H9 (cell line): ENCODE results near the gene CDH4. TPM values are rescaled to one million over a fixed set of nuclear protein-coding genes. Genes with fewer than 3 reads are reported as not detected.

ENCODE experiments used
- DNase-seq: peaks from one replicate; pipeline ENCODE4 v3.0.0-alpha.2; 2017
- H2AFZ ChIP-seq: one replicate; pipeline ENCODE4 v1.6.1; 2013; ENCODE audit warnings: mild to moderate bottlenecking, low read length, control low read depth, moderate library complexity
- H2AK5ac ChIP-seq: 2 replicates; pipeline ENCODE4 v1.6.1; 2013; ENCODE audit warnings: low read length, control low read depth, mixed read lengths; ENCODE audit not compliant: insufficient read length
- H2BK120ac ChIP-seq: one replicate; pipeline ENCODE4 v1.6.1; 2013; ENCODE audit warnings: low read depth, mild to moderate bottlenecking, low read length, control low read depth, inconsistent platforms; ENCODE audit not compliant: poor library complexity, severe bottlenecking
- H2BK12ac ChIP-seq: 2 replicates; pipeline ENCODE4 v1.6.1; 2013; ENCODE audit warnings: low read length, control low read depth, mixed read lengths, low read depth; ENCODE audit not compliant: insufficient read length
- H2BK15ac ChIP-seq: 2 replicates; pipeline ENCODE4 v1.6.1; 2013; ENCODE audit warnings: low read depth, low read length, control low read depth
- H2BK20ac ChIP-seq: one replicate; pipeline ENCODE4 v1.6.1; 2013; ENCODE audit warnings: low read depth, mild to moderate bottlenecking, low read length, control low read depth, inconsistent platforms; ENCODE audit not compliant: poor library complexity, severe bottlenecking
- H2BK5ac ChIP-seq: 2 replicates; pipeline ENCODE4 v1.6.1; 2013; ENCODE audit warnings: low read length, control low read depth, mixed read lengths; ENCODE audit not compliant: insufficient read length
- H3K14ac ChIP-seq: 2 replicates; pipeline ENCODE4 v1.6.1; 2013; ENCODE audit warnings: low read length, control low read depth; ENCODE audit not compliant: insufficient read depth
- H3K18ac ChIP-seq: 2 replicates; pipeline ENCODE4 v1.6.1; 2013; ENCODE audit warnings: low read depth, mild to moderate bottlenecking, mixed read lengths, low read length, control low read depth; ENCODE audit not compliant: insufficient read length
- H3K23ac ChIP-seq: 2 replicates; pipeline ENCODE4 v1.6.1; 2013; ENCODE audit warnings: low read length, control low read depth, mixed read lengths, low read depth; ENCODE audit not compliant: insufficient read length
- H3K23me2 ChIP-seq: 2 replicates; pipeline ENCODE4 v1.6.1; 2013; ENCODE audit warnings: low read depth, mild to moderate bottlenecking, mixed read lengths, low read length, control low read depth; ENCODE audit not compliant: insufficient read length, poor library complexity, severe bottlenecking
- H3K27ac ChIP-seq: 2 replicates; pipeline ENCODE4 v1.5.1; 2013; ENCODE audit warnings: low read length, control low read depth, mixed read lengths, low read depth; ENCODE audit not compliant: insufficient read length
- H3K27me3 ChIP-seq: 2 replicates; pipeline ENCODE4 v1.6.1; 2013; ENCODE audit warnings: low read length, control low read depth, inconsistent platforms; ENCODE audit not compliant: insufficient read depth
- H3K4ac ChIP-seq: 2 replicates; pipeline ENCODE4 v1.6.1; 2013; ENCODE audit warnings: low read depth, mild to moderate bottlenecking, control low read depth, inconsistent platforms, low read length, moderate library complexity
- H3K4me1 ChIP-seq: 2 replicates; pipeline ENCODE4 v1.6.1; 2013; ENCODE audit warnings: low read length, control low read depth, inconsistent platforms; ENCODE audit not compliant: insufficient read depth
- H3K4me2 ChIP-seq: 2 replicates; pipeline ENCODE4 v1.6.1; 2013; ENCODE audit warnings: low read length, control low read depth, mixed read lengths; ENCODE audit not compliant: insufficient read length, insufficient read depth
- H3K56ac ChIP-seq: 2 replicates; pipeline ENCODE4 v1.6.1; 2013; ENCODE audit warnings: low read depth, mild to moderate bottlenecking, mixed read lengths, low read length, control low read depth; ENCODE audit not compliant: insufficient read length
- H3K79me1 ChIP-seq: 2 replicates; pipeline ENCODE4 v1.6.1; 2013; ENCODE audit warnings: low read depth, mild to moderate bottlenecking, moderate library complexity, low read length, control low read depth, inconsistent platforms; ENCODE audit not compliant: insufficient read depth, poor library complexity, severe bottlenecking
- H3K79me2 ChIP-seq: 2 replicates; pipeline ENCODE4 v1.6.1; 2013; ENCODE audit warnings: low read length, control low read depth, inconsistent platforms; ENCODE audit not compliant: insufficient read depth
- H3K9ac ChIP-seq: 2 replicates; pipeline ENCODE4 v1.6.1; 2013; ENCODE audit warnings: low read length, control low read depth, mixed read lengths; ENCODE audit not compliant: insufficient read length; ENCODE audit errors: extremely low read depth
- H3K9me3 ChIP-seq: one replicate; pipeline ENCODE4 v1.6.1; 2013; ENCODE audit warnings: low read depth, low read length, inconsistent platforms; ENCODE audit not compliant: control insufficient read depth
- H3T11ph ChIP-seq: one replicate; pipeline ENCODE4 v1.6.1; 2013; ENCODE audit warnings: mild to moderate bottlenecking, low read length, control low read depth, inconsistent platforms
- H4K20me1 ChIP-seq: one replicate; pipeline ENCODE4 v1.6.1; 2013; ENCODE audit not compliant: control insufficient read depth, insufficient read length, insufficient read depth
- H4K5ac ChIP-seq: 2 replicates; pipeline ENCODE4 v1.6.1; 2013; ENCODE audit warnings: low read depth, mild to moderate bottlenecking, mixed read lengths, low read length, control low read depth; ENCODE audit not compliant: insufficient read length
- H4K8ac ChIP-seq: replicated peaks from 2 replicates; pipeline ENCODE4 v1.6.1; 2013; ENCODE audit warnings: low read length, control low read depth, mixed read lengths, low read depth; ENCODE audit not compliant: insufficient read length
- H4K91ac ChIP-seq: 2 replicates; pipeline ENCODE4 v1.6.1; 2013; ENCODE audit warnings: low read depth, mild to moderate bottlenecking, moderate library complexity, mixed read lengths, low read length, control low read depth; ENCODE audit not compliant: insufficient read length
- H3K27ac Mint-ChIP-seq, 3 experiments: 2 replicates in 2 of 3; 3 replicates in 1 of 3; pipeline ENCODE4 v1.8.0; 2020 to 2021; ENCODE audit warnings: mixed read lengths in 3 of 3, mild to moderate bottlenecking in 1 of 3, moderate library complexity in 1 of 3
- H3K27me3 Mint-ChIP-seq: 2 replicates; pipeline ENCODE4 v1.8.0; 2021; ENCODE audit warnings: low read depth, mild to moderate bottlenecking, moderate library complexity, mixed read lengths
- H3K36me3 Mint-ChIP-seq, 3 experiments: 2 replicates in 2 of 3; 3 replicates in 1 of 3; pipeline ENCODE4 v1.8.0; 2020 to 2021; ENCODE audit warnings: low read depth in 3 of 3, mixed read lengths in 3 of 3; ENCODE audit not compliant: insufficient read depth in 1 of 3
- H3K4me1 Mint-ChIP-seq, 2 experiments: 2 replicates each; pipeline ENCODE4 v1.8.0; 2020; ENCODE audit warnings: mixed read lengths in 2 of 2
- H3K4me3 Mint-ChIP-seq, 2 experiments: 2 replicates in 1 of 2; 3 replicates in 1 of 2; pipeline ENCODE4 v1.8.0; 2020 to 2021; ENCODE audit warnings: mild to moderate bottlenecking in 2 of 2, mixed read lengths in 2 of 2, moderate library complexity in 1 of 2
- H3K9me3 Mint-ChIP-seq, 2 experiments: 2 replicates in 1 of 2; 3 replicates in 1 of 2; pipeline ENCODE4 v1.8.0; 2020; ENCODE audit warnings: mild to moderate bottlenecking in 2 of 2, mixed read lengths in 2 of 2, moderate library complexity in 1 of 2
- CTCF ChIP-seq: fragments of 200-600 bp; sonication (generic); conservative IDR thresholded peaks from 3 replicates; pipeline ENCODE4 v1.8.0; 2021; ENCODE audit warnings: antibody characterized with exemption, mild to moderate bottlenecking
- WGBS: extraction: QIAGEN DNeasy Blood & Tissue Kit; methylation state at CpG from one replicate; pipeline ENCODE4 v1.1.7; 2013; ENCODE audit warnings: missing lambda C conversion rate, low lambda C conversion rate, mixed read lengths; ENCODE audit not compliant: insufficient read length; ENCODE audit errors: extremely low coverage; 5-methylcytosine and 5-hydroxymethylcytosine counted together
- total RNA-seq: library from RNA; stranded (reverse); gene quantifications from 2 replicates; pipeline ENCODE4 v1.2.1, GENCODE V29; 2021

The CDH4 gene
- total RNA-seq, 1 experiment from 2014 or later, result 3.0 TPM

GRCh38 chr20:61584851-61585250 is 332.8 kb downstream of the CDH4 start:
- Histone ChIP-seq H4K8ac (no peak overlapping the region), H2BK12ac (no peak overlapping the region), H3K14ac (no peak overlapping the region), H2AK5ac (no peak overlapping the region), H4K5ac (no peak overlapping the region), H3K79me2 (no peaks in the 10 kb centered on the region), H2BK15ac (no peak overlapping the region), H3K18ac (no peak overlapping the region), H2AFZ (no peak overlapping the region), H3K4ac (no peak overlapping the region), H3K23ac (no peak overlapping the region), H3K9me3 (no peaks in the 10 kb centered on the region), H3K4me1 (no peaks in the 10 kb centered on the region), H2BK20ac (no peak overlapping the region), H3K4me2 (no peak overlapping the region), H3K9ac (no peak overlapping the region), H3K27ac (no peak overlapping the region), H3K79me1 (no peaks in the 10 kb centered on the region), H3K56ac (no peak overlapping the region), H4K91ac (no peak overlapping the region), H2BK5ac (no peak overlapping the region), H4K20me1 (no peaks in the 10 kb centered on the region), H3K23me2 (no peaks in the 10 kb centered on the region), H3T11ph (no peak overlapping the region), H2BK120ac (no peak overlapping the region), H3K27me3 (no peaks in the 10 kb centered on the region; the same call in 1 of the 2 replicates)
- no peak overlapping the region for H3K4me3 Mint-ChIP-seq
- no CpG with 5 or more reads among the region's 10 CpGs for whole genome bisulfite sequencing
- DNase-seq, result no peak
- H3K27ac Mint-ChIP-seq, result no peak overlapping the region
- peaks cover 20 to 21% of the 10 kb centered on the region in 2 experiments for H3K4me1 Mint-ChIP-seq
- H3K9me3 Mint-ChIP-seq, result no peaks in the 10 kb centered on the region
- peaks cover 39% of the 10 kb centered on the region for H3K27me3 Mint-ChIP-seq
- no peaks in the 10 kb centered on the region for H3K36me3 Mint-ChIP-seq
- TF ChIP-seq CTCF, result no peak
